ENCODE results near the gene AKT1.

The AKT1 gene

DNA sequence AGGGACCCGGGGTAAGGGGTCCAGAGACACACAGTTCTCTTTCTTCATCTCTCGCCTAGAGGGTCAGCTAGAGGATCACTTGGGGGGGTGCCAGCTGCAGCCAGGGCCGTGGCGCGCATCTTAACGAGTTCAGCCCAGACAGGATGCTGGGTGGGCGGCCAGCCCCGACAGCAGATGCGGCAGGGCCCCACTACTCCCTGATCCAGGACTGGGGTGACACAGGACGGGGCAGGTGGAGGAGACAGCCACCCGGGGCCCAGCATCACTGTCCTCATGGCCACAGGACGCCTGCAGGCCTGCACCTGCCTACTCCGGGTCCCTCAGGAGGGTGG lies 12.8 kb downstream of the AKT1 start:
- no peak for DNase-seq (ENCODE audit: low read depth)
- H3K4me3 ChIP-seq (ENCODE audit: low read length) = no peak overlapping the region
- TF ChIP-seq, protein P1, sequence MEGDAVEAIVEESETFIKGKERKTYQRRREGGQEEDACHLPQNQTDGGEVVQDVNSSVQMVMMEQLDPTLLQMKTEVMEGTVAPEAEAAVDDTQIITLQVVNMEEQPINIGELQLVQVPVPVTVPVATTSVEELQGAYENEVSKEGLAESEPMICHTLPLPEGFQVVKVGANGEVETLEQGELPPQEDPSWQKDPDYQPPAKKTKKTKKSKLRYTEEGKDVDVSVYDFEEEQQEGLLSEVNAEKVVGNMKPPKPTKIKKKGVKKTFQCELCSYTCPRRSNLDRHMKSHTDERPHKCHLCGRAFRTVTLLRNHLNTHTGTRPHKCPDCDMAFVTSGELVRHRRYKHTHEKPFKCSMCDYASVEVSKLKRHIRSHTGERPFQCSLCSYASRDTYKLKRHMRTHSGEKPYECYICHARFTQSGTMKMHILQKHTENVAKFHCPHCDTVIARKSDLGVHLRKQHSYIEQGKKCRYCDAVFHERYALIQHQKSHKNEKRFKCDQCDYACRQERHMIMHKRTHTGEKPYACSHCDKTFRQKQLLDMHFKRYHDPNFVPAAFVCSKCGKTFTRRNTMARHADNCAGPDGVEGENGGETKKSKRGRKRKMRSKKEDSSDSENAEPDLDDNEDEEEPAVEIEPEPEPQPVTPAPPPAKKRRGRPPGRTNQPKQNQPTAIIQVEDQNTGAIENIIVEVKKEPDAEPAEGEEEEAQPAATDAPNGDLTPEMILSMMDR (IDR thresholded peaks at IDR 0.05; ENCODE audit: insufficient read depth, low read depth, low read length, missing control alignments) = no peak

DNA sequence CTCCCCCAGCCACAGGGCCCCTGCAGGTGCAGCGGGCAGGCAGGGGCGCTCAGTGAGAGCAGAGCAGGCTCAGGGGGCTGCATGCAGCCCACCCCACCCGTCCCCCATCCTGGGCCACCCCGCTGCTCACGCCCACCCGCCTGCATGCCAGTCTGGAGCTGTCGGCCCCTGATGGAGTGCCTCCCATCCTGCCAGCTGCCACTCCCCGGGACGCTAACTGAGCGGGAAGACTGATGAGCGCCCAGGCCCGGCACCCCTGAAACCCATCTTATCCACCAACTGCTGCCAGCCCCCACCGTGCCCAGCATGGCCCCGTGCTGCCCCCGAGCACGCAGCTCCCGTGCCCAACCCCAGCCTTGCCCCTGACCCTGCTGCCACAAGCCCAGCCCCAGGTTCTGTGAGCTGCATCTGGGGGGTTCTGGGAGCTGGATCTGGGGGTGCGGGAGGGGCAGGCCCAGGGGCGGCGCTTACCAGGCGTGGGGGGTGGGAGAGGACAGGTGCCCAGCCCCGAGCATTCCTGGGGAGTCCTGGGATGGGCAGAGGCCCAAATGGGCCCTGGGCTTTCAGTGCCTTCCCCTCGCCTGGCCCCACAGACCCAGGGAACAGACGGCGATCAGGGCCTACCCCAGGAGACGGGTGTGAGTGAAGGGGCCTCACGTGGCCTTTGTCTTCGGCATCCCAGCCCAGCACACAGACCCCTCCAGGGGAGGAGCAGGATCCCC lies 13.3 kb downstream of the AKT1 start:
- DNase-seq (ENCODE audit: low read depth) = no peak
- TF ChIP-seq, protein P1 (IDR thresholded peaks at IDR 0.05; ENCODE audit: insufficient read depth, low read depth, low read length, missing control alignments) = no peak
- H3K4me3 ChIP-seq (ENCODE audit: low read length) = no peak overlapping the region

DNA sequence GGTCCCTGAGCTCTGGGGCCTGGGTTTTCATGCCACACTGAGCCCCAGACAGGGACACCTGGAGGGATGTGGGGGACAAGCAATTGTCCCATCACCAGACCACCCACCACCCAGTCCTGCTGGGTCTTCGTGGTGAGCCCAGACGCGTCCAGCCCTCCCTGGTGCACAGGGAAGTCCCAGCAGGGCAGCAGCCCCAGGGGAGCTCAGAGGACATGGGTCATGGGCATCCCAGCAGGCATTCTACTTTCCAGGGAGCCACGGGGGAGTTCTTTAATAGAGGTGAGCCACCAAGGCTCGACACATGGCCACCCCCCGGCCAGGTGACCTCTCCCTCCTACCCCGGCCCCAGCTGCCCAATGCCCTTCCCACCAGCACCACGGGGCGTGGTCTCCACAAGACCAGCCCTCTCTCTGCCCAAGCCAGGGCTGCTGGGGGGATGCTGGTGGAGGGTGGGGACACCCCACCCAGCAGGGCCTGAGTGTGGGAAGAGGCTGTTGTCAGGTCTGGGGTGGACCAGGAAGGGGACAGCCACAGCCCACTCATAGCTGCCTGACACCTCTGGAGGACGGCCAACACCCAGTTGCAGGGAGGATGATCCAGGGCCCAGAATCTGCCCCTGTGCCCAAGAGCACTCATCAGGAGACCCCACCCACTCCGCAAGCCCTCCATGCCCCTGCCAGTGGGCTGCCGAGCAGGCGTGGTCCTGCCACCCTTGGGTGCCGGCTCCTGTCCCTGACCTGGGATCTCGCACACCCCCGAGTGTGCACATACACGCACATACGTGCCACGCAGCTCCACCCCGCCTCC lies 14.1 kb downstream of the AKT1 start:
- TF ChIP-seq, protein P1 (IDR thresholded peaks at IDR 0.05; ENCODE audit: insufficient read depth, low read depth, low read length, missing control alignments) = no peak
- no peak for DNase-seq (ENCODE audit: low read depth)
- H3K4me3 ChIP-seq (ENCODE audit: low read length) = no peak overlapping the region

DNA sequence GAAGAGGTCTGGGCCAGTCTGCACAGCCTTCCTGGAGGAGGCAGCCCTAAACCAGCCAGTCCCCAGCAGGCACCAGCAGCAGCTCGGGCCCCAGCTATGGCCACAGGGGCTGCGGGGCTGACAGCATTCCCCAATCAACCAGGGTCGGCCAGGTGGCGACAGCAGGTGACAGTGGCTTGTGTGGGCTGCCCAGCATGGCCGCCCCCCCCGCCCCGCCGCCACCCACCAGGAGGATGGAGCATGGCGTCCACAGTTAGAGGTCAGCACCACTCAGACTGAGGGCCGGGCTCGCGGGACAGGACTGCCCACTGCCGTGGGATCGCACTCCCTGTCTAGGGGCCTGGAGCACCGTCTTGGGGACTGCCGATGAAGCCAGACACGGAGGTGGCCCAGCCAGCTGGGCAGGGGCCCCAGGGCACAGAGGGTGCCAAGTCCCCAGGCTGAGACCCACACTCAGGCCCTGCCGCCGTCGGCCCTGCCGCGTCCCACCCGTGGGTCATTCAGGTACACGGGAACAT lies 15.0 kb downstream of the AKT1 start:
- no peak overlapping the region for H3K4me3 ChIP-seq (ENCODE audit: low read length)
- TF ChIP-seq, protein P1 (IDR thresholded peaks at IDR 0.05; ENCODE audit: insufficient read depth, low read depth, low read length, missing control alignments) = no peak
- DNase-seq (ENCODE audit: low read depth) = no peak

DNA sequence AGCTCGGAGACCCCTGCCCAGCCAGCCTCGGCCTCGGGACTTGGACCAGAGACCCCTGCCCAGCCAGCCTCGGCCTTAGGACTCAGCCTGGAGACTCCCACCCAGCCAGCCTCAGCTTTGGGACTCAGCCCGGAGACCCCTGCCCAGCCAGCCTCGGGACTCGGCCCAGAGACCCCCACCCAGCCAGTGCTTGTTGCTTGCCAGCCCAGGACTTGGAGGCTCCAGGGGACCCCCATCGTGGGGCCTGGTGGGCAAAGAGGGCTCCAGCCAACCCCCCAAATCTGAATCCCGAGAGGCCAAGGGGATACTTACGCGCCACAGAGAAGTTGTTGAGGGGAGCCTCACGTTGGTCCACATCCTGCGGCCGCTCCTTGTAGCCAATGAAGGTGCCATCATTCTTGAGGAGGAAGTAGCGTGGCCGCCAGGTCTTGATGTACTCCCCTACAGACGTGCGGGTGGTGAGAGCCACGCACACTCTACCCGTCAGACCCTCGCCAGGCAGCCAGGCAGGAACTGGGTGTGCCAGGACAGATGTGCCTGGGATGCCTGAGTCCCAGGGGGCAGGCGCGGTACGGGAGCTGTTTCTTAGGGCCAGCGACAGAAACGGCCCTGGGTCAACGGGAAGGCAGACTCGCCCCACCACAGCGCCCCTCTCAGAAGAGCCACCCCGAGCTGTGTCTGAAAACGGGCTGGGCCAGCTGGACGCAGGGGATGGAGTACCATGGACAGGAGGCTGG lies 15.6 kb downstream of the AKT1 start:
- H3K4me3 ChIP-seq (ENCODE audit: low read length) = no peak overlapping the region
- TF ChIP-seq, protein P1 (IDR thresholded peaks at IDR 0.05; ENCODE audit: insufficient read depth, low read depth, low read length, missing control alignments) = no peak
- no peak for DNase-seq (ENCODE audit: low read depth)

DNA sequence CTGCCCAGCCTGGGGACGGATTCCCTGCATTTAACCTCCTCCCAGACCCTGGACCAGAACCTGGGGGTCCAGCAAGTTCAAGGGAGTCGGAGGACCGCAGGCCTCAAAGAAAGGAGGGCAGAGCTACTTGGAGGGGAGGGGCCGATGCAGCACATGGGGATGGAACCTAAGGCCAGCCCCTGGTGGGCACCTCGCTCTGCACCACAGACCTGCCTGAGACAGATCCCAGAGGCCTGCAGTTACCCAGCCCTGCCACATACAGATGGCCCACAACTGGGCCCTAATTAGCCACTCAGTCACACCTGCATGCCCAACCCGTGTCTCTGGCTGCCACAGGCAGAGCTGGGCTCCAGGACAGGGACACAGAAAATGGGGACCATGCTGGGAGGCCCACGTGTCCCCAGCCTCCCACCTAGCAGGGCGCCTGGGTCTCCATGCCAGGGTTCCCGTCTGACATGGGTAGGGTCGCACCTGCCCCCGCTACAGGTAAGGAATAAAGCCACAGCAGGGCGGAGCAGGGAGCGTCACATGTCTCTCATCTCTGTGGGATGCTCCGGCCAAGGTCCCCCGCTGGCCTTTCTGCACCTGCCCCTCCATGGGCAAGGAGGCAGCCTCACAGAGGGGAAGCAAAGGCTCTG lies 16.7 kb downstream of the AKT1 start:
- H3K4me3 ChIP-seq (ENCODE audit: low read length) = no peak overlapping the region
- TF ChIP-seq, protein P1 (IDR thresholded peaks at IDR 0.05; ENCODE audit: insufficient read depth, low read depth, low read length, missing control alignments) = no peak
- DNase-seq (ENCODE audit: low read depth) = no peak
